CD14-positive monocyte (primary cell): ENCODE measurements around the gene MSANTD3. TPM values are rescaled to one million over a fixed set of nuclear protein-coding genes. Genes with fewer than 3 reads are reported as not detected.

Experiments used
- DNase-seq, 3 donors: peaks; one replicate each; pipeline ENCODE4 v3.0.0-alpha.2; 2011 to 2022
- H2AFZ ChIP-seq: 2 replicates; pipeline ENCODE4 v1.6.0; 2012; ENCODE audit warnings: mild to moderate bottlenecking, low read depth, low read length, inconsistent platforms; ENCODE audit not compliant: insufficient read depth, poor library complexity, severe bottlenecking
- H3K27ac ChIP-seq, 2 donors: 1 replicate in 1 of 2; 2 replicates in 1 of 2; pipeline ENCODE4 v1.5.1; 2012 to 2013; ENCODE audit warnings: low read length in 2 of 2, control low read depth in 1 of 2, inconsistent platforms in 1 of 2, low read depth in 1 of 2, mild to moderate bottlenecking in 1 of 2
- H3K27me3 ChIP-seq, 2 donors: one replicate each; pipeline versions ENCODE4 v1.6.0 to v1.6.1; 2011 to 2013; ENCODE audit warnings: low read length in 2 of 2; ENCODE audit not compliant: control insufficient read depth in 2 of 2, insufficient read depth in 2 of 2
- H3K36me3 ChIP-seq, 2 donors: replicated peaks in 1 of 2; 1 replicate in 1 of 2; 2 replicates in 1 of 2; pipeline versions ENCODE4 v1.5.1 to v1.6.1; 2012 to 2013; ENCODE audit warnings: low read length in 2 of 2, control low read depth in 1 of 2, inconsistent platforms in 1 of 2, mild to moderate bottlenecking in 1 of 2; ENCODE audit not compliant: insufficient read depth in 2 of 2, control insufficient read depth in 1 of 2
- H3K4me1 ChIP-seq, 2 donors: 1 replicate in 1 of 2; 2 replicates in 1 of 2; pipeline versions ENCODE4 v1.5.1 to v1.6.1; 2012 to 2013; ENCODE audit warnings: low read length in 2 of 2, control low read depth in 1 of 2, inconsistent platforms in 1 of 2, mild to moderate bottlenecking in 1 of 2, moderate library complexity in 1 of 2; ENCODE audit not compliant: insufficient read depth in 2 of 2, control insufficient read depth in 1 of 2
- H3K4me2 ChIP-seq: replicated peaks from 2 replicates; pipeline ENCODE3; 2012; ENCODE audit warnings: low read length, moderate library complexity, mild to moderate bottlenecking; ENCODE audit not compliant: poor library complexity, severe bottlenecking; ENCODE audit errors: extremely low read depth
- H3K4me3 ChIP-seq, 3 experiments: fragments of 200-600 bp in 1 of 3; sonication (generic) in 1 of 3; replicated peaks in 1 of 3; 1 replicate in 2 of 3; 2 replicates in 1 of 3; pipeline ENCODE4 v1.5.1; 2011 to 2013; ENCODE audit warnings: low read length in 3 of 3, mild to moderate bottlenecking in 3 of 3, control low read depth in 2 of 3, low read depth in 2 of 3, inconsistent platforms in 1 of 3, moderate library complexity in 1 of 3
- H3K79me2 ChIP-seq: 2 replicates; pipeline ENCODE4 v1.6.0; 2012; ENCODE audit warnings: mild to moderate bottlenecking, control low read depth, inconsistent platforms, low read length, moderate library complexity; ENCODE audit not compliant: insufficient read depth
- H3K9ac ChIP-seq: 2 replicates; pipeline ENCODE4 v1.6.0; 2017; ENCODE audit warnings: low read length, mild to moderate bottlenecking; ENCODE audit not compliant: insufficient read depth, poor library complexity, severe bottlenecking
- H3K9me3 ChIP-seq, 2 donors: replicated peaks in 1 of 2; 1 replicate in 1 of 2; 2 replicates in 1 of 2; pipeline versions ENCODE4 v1.5.1 to v1.6.1; 2012 to 2013; ENCODE audit warnings: low read length in 2 of 2, control low read depth in 1 of 2; ENCODE audit not compliant: control insufficient read depth in 1 of 2, insufficient read depth in 1 of 2
- H4K20me1 ChIP-seq: 2 replicates; pipeline ENCODE4 v1.6.0; 2012; ENCODE audit warnings: mild to moderate bottlenecking, low read length, control low read depth, moderate library complexity; ENCODE audit not compliant: insufficient read depth
- H3K27ac Mint-ChIP-seq, 7 donors: one replicate each; pipeline ENCODE4 v1.8.0; 2020; ENCODE audit warnings: mild to moderate bottlenecking in 7 of 7, mixed read lengths in 7 of 7, moderate library complexity in 6 of 7, inconsistent platforms in 2 of 7
- H3K27me3 Mint-ChIP-seq, 3 donors: one replicate each; pipeline ENCODE4 v1.8.0; 2021 to 2022; ENCODE audit warnings: low read depth in 3 of 3, mild to moderate bottlenecking in 3 of 3, mixed read lengths in 3 of 3, moderate library complexity in 3 of 3, inconsistent platforms in 1 of 3
- H3K36me3 Mint-ChIP-seq, 2 donors: one replicate each; pipeline ENCODE4 v1.8.0; 2020; ENCODE audit warnings: mixed read lengths in 2 of 2, inconsistent platforms in 1 of 2, mild to moderate bottlenecking in 1 of 2
- H3K4me1 Mint-ChIP-seq: one replicate; pipeline ENCODE4 v1.8.0; 2020; ENCODE audit warnings: mild to moderate bottlenecking, mixed read lengths
- H3K4me3 Mint-ChIP-seq, 2 donors: one replicate each; pipeline ENCODE4 v1.8.0; 2020; ENCODE audit warnings: mild to moderate bottlenecking in 2 of 2, mixed read lengths in 2 of 2, moderate library complexity in 1 of 2
- H3K9me3 Mint-ChIP-seq, 7 donors: one replicate each; pipeline ENCODE4 v1.8.0; 2020 to 2022; ENCODE audit warnings: mixed read lengths in 7 of 7, mild to moderate bottlenecking in 6 of 7, moderate library complexity in 6 of 7, inconsistent platforms in 2 of 7
- CTCF ChIP-seq: fragments of 200-600 bp; IDR thresholded peaks from one replicate; pipeline ENCODE4 v1.8.0; 2022; ENCODE audit warnings: antibody characterized with exemption, mild to moderate bottlenecking
- WGBS: methylation state at CpG from one replicate; pipeline ENCODE4 v1.1.5; 2013; ENCODE audit warnings: missing lambda C conversion rate; ENCODE audit not compliant: insufficient coverage; 5-methylcytosine and 5-hydroxymethylcytosine counted together
- intact Hi-C, 2 donors: fragments of 100-400 bp; cut with micrococcal nuclease; formaldehyde crosslinking; loops; one replicate each; pipeline versions ENCODE4 v1.15.0 to v1.15.1; 2023
- polyA plus RNA-seq, 3 donors: library from polyadenylated mRNA; depleted of rRNA in 1 of 3; unstranded in 2 of 3; stranded (reverse) in 1 of 3; fragments of 300-500 nt in 2 of 3; fragments of >200 nt in 1 of 3; fragmentation: Illumina TruSeq in 2 of 3; gene quantifications; 1 replicate in 2 of 3; 2 replicates in 1 of 3; pipeline ENCODE4 v1.2.3, GENCODE V29; 2012 to 2021

Gene MSANTD3
- polyA plus RNA-seq, 3 donors: 0.82 to 1.7 (median 1.1) TPM

DNA sequence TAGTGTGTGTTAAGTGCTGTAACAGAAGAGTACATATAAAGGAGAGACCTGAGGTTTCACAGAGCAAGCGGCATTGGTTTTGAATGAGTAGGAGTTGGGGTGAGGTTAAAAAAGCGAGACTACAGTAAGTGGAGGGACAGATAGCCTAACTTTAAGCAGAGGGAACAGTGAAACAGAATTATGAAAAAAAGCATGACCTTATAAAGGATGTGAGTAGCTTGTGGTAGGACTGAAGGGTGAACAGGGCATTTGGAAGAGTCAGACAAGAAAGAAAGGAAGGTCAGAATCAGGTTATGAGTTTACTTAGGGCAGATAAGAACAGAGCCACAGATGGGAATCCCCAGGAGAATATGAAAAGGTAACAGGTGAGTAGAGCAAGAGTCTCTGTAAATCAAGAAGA is 22.5 kb downstream of the MSANTD3 start:
- 100% methylated on average over 2 of the region's 2 CpGs for WGBS
- Histone ChIP-seq H3K79me2 (no peaks in the 10 kb centered on the region), H2AFZ (no peak overlapping the region), H3K36me3 (peaks cover 0 to 4% of the 10 kb centered on the region in 2 donors), H3K4me3 (no peak overlapping the region), H3K27me3 (no peaks in the 10 kb centered on the region), H4K20me1 (no peaks in the 10 kb centered on the region), H3K9ac (no peak overlapping the region), H3K9me3 (no peaks in the 10 kb centered on the region), H3K27ac (no peak overlapping the region), H3K4me2 (no peak overlapping the region), H3K4me1 (peaks cover 0 to under 1% of the 10 kb centered on the region in 2 donors)
- peaks cover 3 to 20% of the 10 kb centered on the region in 2 donors for H3K36me3 Mint-ChIP-seq
- no peak for DNase-seq
- TF ChIP-seq CTCF: no peak
- peaks cover 0 to 7% (median 0%) of the 10 kb centered on the region in 7 donors for H3K9me3 Mint-ChIP-seq
- intact Hi-C loops: no loop called here
- H3K27ac Mint-ChIP-seq: no peak overlapping the region
- H3K4me3 Mint-ChIP-seq: no peak overlapping the region
- H3K27me3 Mint-ChIP-seq: peaks cover 0 to 4% (median 1%) of the 10 kb centered on the region in 3 donors
- H3K4me1 Mint-ChIP-seq: peaks cover 2% of the 10 kb centered on the region

DNA sequence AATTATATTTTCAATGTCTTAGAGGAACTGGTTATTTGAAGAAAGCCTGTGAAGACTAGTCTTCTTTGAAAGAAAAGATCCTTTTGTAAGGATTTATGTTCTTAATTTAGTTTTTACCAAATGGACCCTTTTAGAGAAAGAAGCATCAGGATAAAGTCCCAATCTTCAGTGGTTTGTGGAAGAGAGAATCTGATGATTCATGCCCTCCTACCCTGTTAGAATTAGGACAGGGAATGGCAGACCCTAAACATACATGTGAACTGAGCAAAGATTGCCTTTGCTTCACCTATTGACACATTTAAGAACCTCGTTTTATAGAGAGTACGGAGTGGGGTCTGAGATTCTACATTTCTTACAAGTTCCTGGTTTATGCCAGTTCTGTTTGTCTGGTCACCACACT is 26.0 kb downstream of the MSANTD3 start:
- H3K9me3 ChIP-seq: no peaks in the 10 kb centered on the region
- H2AFZ ChIP-seq: no peak overlapping the region
- no peak for DNase-seq
- Mint-ChIP-seq H3K4me3 (no peak overlapping the region), H3K27me3 (peaks cover 0 to 4% (median 3%) of the 10 kb centered on the region in 3 donors), H3K27ac (no peak overlapping the region), H3K9me3 (peaks cover 0 to 7% (median 0%) of the 10 kb centered on the region in 7 donors), H3K36me3 (peaks cover 2 to 11% of the 10 kb centered on the region in 2 donors), H3K4me1 (no peaks in the 10 kb centered on the region)
- H3K27ac ChIP-seq: no peak overlapping the region
- H3K27me3 ChIP-seq: no peaks in the 10 kb centered on the region
- H3K4me1 ChIP-seq: no peaks in the 10 kb centered on the region
- peaks cover 0 to 4% of the 10 kb centered on the region in 2 donors for H3K36me3 ChIP-seq
- no peak for TF ChIP-seq CTCF
- no peaks in the 10 kb centered on the region for H4K20me1 ChIP-seq
- H3K79me2 ChIP-seq: no peaks in the 10 kb centered on the region
- intact Hi-C loops: no loop called here
- H3K9ac ChIP-seq: no peak overlapping the region
- H3K4me3 ChIP-seq: no peak overlapping the region
- no peak overlapping the region for H3K4me2 ChIP-seq
- WGBS: no CpG with 5 or more reads among the region's 2 CpGs
